Measurements from ENCODE around the gene SYT11.
"Not testable (repeated sequence)": the region's sequence is repeated elsewhere in the genome, so short reads cannot be mapped to it uniquely, and the experiment has no call there.

GRCh38 chr1:155834927-155835399, 24.4 kb upstream of the SYT11 start:
- TF ChIP-seq CTCF, POLR2A (IDR thresholded peaks at IDR 0.05): not testable (repeated sequence)

Measured in thyroid gland (tissue), 4 donors.